HCT116 (cell line): ENCODE measurements around the gene TNS3. TPM values are rescaled to one million over a fixed set of nuclear protein-coding genes. Genes with fewer than 3 reads are reported as not detected.
"Not testable (repeated sequence)": the region's sequence is repeated elsewhere in the genome, so short reads cannot be mapped to it uniquely, and the experiment has no call there.

ENCODE experiments used
- ATAC-seq: fragments of 200-7000 bp; cut with Tn5 transposase; 2 replicates; pipeline ENCODE4 v1.9.1; 2020; ENCODE audit warnings: mild to moderate bottlenecking, moderate library complexity
- BruUV-seq: library from RNA; stranded (reverse); fragments of 400-500 nt; replicated peaks from 2 replicates; lab custom pipeline; 2021; lab: Mats Ljungman, UMichigan
- CTCF ChIA-PET: fragments of 300-600 bp; sonication (Branson Sonifier 250); formaldehyde crosslinking; loops from one replicate; lab custom pipeline; 2021; ENCODE audit warnings: antibody characterized with exemption; lab: Charles Lee
- POLR2A ChIA-PET: fragments of 300-600, 350-600 bp; sonication (Branson Sonifier 250); formaldehyde crosslinking; loops from one replicate; lab custom pipeline; 2021; ENCODE audit warnings: antibody characterized with exemption; lab: Charles Lee
- RAD21 ChIA-PET, 2 experiments: fragments of 300-600 bp; sonication (Branson Sonifier 250); formaldehyde crosslinking; loops; one replicate each; lab custom pipeline; 2023; ENCODE audit warnings: low total read pairs in 2 of 2; ENCODE audit not compliant: uncharacterized antibody in 2 of 2, unreplicated experiment in 2 of 2, low non-redundant PET in 1 of 2; lab: Charles Lee
- DNase-seq: peaks from one replicate; pipeline ENCODE4 v3.0.0-alpha.2; 2010; ENCODE audit warnings: low read depth, low spot score
- H2AFZ ChIP-seq: fragments of 200-600 bp; shearing (Covaris generic), sonication (generic); 2 replicates; pipeline ENCODE4 v1.6.1; 2017; ENCODE audit warnings: low read depth, mixed run types, mixed read lengths, antibody characterized with exemption, low read length; ENCODE audit not compliant: poor library complexity, severe bottlenecking
- H3K27ac ChIP-seq: 2 replicates; pipeline ENCODE4 v1.5.1; 2012; ENCODE audit warnings: low read depth, low read length
- H3K27me3 ChIP-seq: fragments of 200-600 bp; sonication (generic); 2 replicates; pipeline ENCODE4 v1.6.1; 2016; ENCODE audit warnings: mixed run types, low read length, mixed read lengths; ENCODE audit not compliant: insufficient read depth
- H3K36me3 ChIP-seq, 2 experiments: fragments of 200-500 bp in 1 of 2; fragments of 200-600 bp in 1 of 2; sonication (Bioruptor generic) in 1 of 2; sonication (generic) in 1 of 2; 2 replicates each; pipeline versions ENCODE4 v1.5.1 to v1.6.1; 2014 to 2016; ENCODE audit warnings: low read length in 2 of 2, inconsistent platforms in 1 of 2, mixed read lengths in 1 of 2, mixed run types in 1 of 2; ENCODE audit not compliant: insufficient read depth in 2 of 2, control insufficient read depth in 1 of 2
- H3K4me1 ChIP-seq, 2 experiments: fragments of 200-600 bp in 1 of 2; sonication (generic) in 1 of 2; 2 replicates each; pipeline versions ENCODE4 v1.5.1 to v1.6.1; 2012 to 2017; ENCODE audit warnings: low read length in 2 of 2, inconsistent platforms in 1 of 2, mild to moderate bottlenecking in 1 of 2, mixed read lengths in 1 of 2, mixed run types in 1 of 2, moderate library complexity in 1 of 2; ENCODE audit not compliant: insufficient read depth in 2 of 2, control insufficient read depth in 1 of 2
- H3K4me2 ChIP-seq: fragments of 200-600 bp; sonication (generic); 2 replicates; pipeline ENCODE4 v1.6.1; 2017; ENCODE audit warnings: mixed run types, low read length, mixed read lengths
- H3K4me3 ChIP-seq, 2 experiments: fragments of 200-600 bp in 1 of 2; sonication (generic) in 1 of 2; replicated peaks in 1 of 2; 2 replicates each; pipeline ENCODE4 v1.5.1; 2011 to 2016; ENCODE audit warnings: low read length in 2 of 2, control low read depth in 1 of 2, low read depth in 1 of 2, mild to moderate bottlenecking in 1 of 2, mixed read lengths in 1 of 2, mixed run types in 1 of 2
- H3K79me2 ChIP-seq: fragments of 200-600 bp; sonication (generic); 2 replicates; pipeline ENCODE4 v1.6.1; 2017; ENCODE audit warnings: mild to moderate bottlenecking, mixed run types, low read length, moderate library complexity, mixed read lengths; ENCODE audit not compliant: insufficient read depth
- H3K9ac ChIP-seq: fragments of 200-600 bp; sonication (generic); 2 replicates; pipeline ENCODE4 v1.6.1; 2016; ENCODE audit warnings: low read length, mixed read lengths
- H3K9me2 ChIP-seq: fragments of 200-600 bp; sonication (generic), shearing (Covaris generic); 2 replicates; pipeline ENCODE4 v1.6.1; 2017; ENCODE audit warnings: mixed run types, mild to moderate bottlenecking, moderate library complexity; ENCODE audit not compliant: insufficient read depth
- H3K9me3 ChIP-seq, 2 experiments: fragments of 200-500 bp in 1 of 2; fragments of 200-600 bp in 1 of 2; sonication (Bioruptor generic) in 1 of 2; sonication (generic) in 1 of 2; 2 replicates each; pipeline ENCODE4 v1.6.1; 2014 to 2017; ENCODE audit warnings: low read length in 2 of 2, mixed read lengths in 2 of 2, inconsistent platforms in 1 of 2, low read depth in 1 of 2, mild to moderate bottlenecking in 1 of 2, mixed run types in 1 of 2, moderate library complexity in 1 of 2; ENCODE audit not compliant: control insufficient read depth in 1 of 2, insufficient read depth in 1 of 2
- H4K20me1 ChIP-seq: fragments of 200-600 bp; sonication (generic), shearing (Covaris generic); 2 replicates; pipeline ENCODE4 v1.6.1; 2017; ENCODE audit warnings: mixed run types, mild to moderate bottlenecking, moderate library complexity; ENCODE audit not compliant: insufficient read depth
- ATF3 ChIP-seq: IDR thresholded peaks from 2 replicates; pipeline ENCODE4 v1.6.1; 2012
- CBX3 ChIP-seq: IDR thresholded peaks from 2 replicates; pipeline ENCODE4 v1.6.1; 2012; ENCODE audit warnings: low read depth
- EGR1 ChIP-seq: IDR thresholded peaks from 2 replicates; pipeline ENCODE4 v1.6.1; 2012; ENCODE audit warnings: low read depth
- EZH2 ChIP-seq: fragments of 200-600 bp; sonication (generic); IDR thresholded peaks from 2 replicates; pipeline ENCODE4 v1.6.1; 2017; ENCODE audit warnings: antibody characterized with exemption, mixed run types
- EZH2phosphoT487 ChIP-seq: fragments of 200-600 bp; IDR thresholded peaks from 2 replicates; pipeline ENCODE4 v1.6.1; 2018; ENCODE audit warnings: antibody characterized with exemption, borderline replicate concordance
- REST ChIP-seq: IDR thresholded peaks from 2 replicates; pipeline ENCODE4 v1.6.1; 2012; ENCODE audit warnings: low read depth
- SP1 ChIP-seq: IDR thresholded peaks from 2 replicates; pipeline ENCODE4 v1.6.1; 2012; ENCODE audit warnings: low read depth
- SRF ChIP-seq: IDR thresholded peaks from 2 replicates; pipeline ENCODE4 v1.6.1; 2012; ENCODE audit warnings: low read depth
- YY1 ChIP-seq: IDR thresholded peaks from 2 replicates; pipeline ENCODE4 v1.6.1; 2011; ENCODE audit warnings: low read length, low read depth, moderate library complexity, mild to moderate bottlenecking; ENCODE audit not compliant: insufficient replicate concordance; ENCODE audit errors: extremely low read depth
- intact Hi-C: fragments of 100-400 bp; cut with micrococcal nuclease; formaldehyde crosslinking; loops from 2 replicates; pipeline ENCODE4 v1.10.0; 2022
- total RNA-seq: library from RNA; stranded (reverse); gene quantifications from one replicate; pipeline ENCODE4 v1.2.1, GENCODE V29; 2021; ENCODE audit not compliant: unreplicated experiment

The TNS3 gene
- total RNA-seq, 1 experiment from 2014 or later = 9.1 TPM

- TF ChIP-seq REST (no peak), ATF3 (no peak), EGR1 (no peak), SP1 (no peak)
Measured at GRCh38 chr7:47587351-47587750, 5.4 kb upstream of the TNS3 start (continued).

GRCh38 chr7:47586925-47587324 is 5.0 kb upstream of the TNS3 start:
- H2AFZ ChIP-seq = no peak overlapping the region
- intact Hi-C loops = no loop called here
- H3K9ac ChIP-seq = no peak overlapping the region
- peaks cover 9 to 18% of the 10 kb centered on the region in 2 experiments for H3K4me1 ChIP-seq
- no peaks in the 10 kb centered on the region for H3K79me2 ChIP-seq
- ATAC-seq (no peak), DNase-seq (no peak)
- no peak overlapping the region for H3K27ac ChIP-seq
- ChIA-PET CTCF (no interaction called here), POLR2A (no interaction called here), RAD21 (no interaction called here)
- H3K36me3 ChIP-seq = no peaks in the 10 kb centered on the region
- no peaks in the 10 kb centered on the region for H3K9me3 ChIP-seq
- no peaks in the 10 kb centered on the region for H4K20me1 ChIP-seq
- BruUV-seq = no TSS peak
- no peak for TF ChIP-seq CBX3
- no peak for TF ChIP-seq EZH2
- TF ChIP-seq EZH2phosphoT487 = no peak
- no peak for TF ChIP-seq SRF
- TF ChIP-seq YY1 = no peak
- no peak overlapping the region for H3K4me2 ChIP-seq
- H3K27me3 ChIP-seq = no peaks in the 10 kb centered on the region
- no peak overlapping the region for H3K4me3 ChIP-seq
- H3K9me2 ChIP-seq = no peaks in the 10 kb centered on the region

- H3K36me3 ChIP-seq, intact Hi-C loops, H3K79me2 ChIP-seq, DNase-seq, POLR2A ChIA-PET, BruUV-seq, CTCF ChIA-PET, ATAC-seq, H3K27ac ChIP-seq, H3K9ac ChIP-seq, H2AFZ ChIP-seq, H3K27me3 ChIP-seq, H3K4me2 ChIP-seq, H3K9me2 ChIP-seq, RAD21 ChIA-PET, H4K20me1 ChIP-seq, H3K9me3 ChIP-seq, H3K4me3 ChIP-seq: not testable (repeated sequence)
- H3K4me1 ChIP-seq = peaks cover 11 to 18% of the 10 kb centered on the region in 2 experiments
Measured at GRCh38 chr7:47586161-47586670, 4.3 kb upstream of the TNS3 start.
